T-cell (primary cell): ENCODE results near the gene PBRM1. TPM values are rescaled to one million over a fixed set of nuclear protein-coding genes. Genes with fewer than 3 reads are reported as not detected.

Experiments
- ATAC-seq, 4 experiments: fragments of 200-7000 bp in 3 of 4; fragments of 150-1000 bp in 1 of 4; cut with Tn5 transposase; replicated peaks in 1 of 4; 1 replicate in 3 of 4; 2 replicates in 1 of 4; pipeline ENCODE4 v1.10.0; 2021; ENCODE audit warnings: moderate library complexity in 3 of 4, mild to moderate bottlenecking in 2 of 4, moderate number of reproducible peaks in 1 of 4
- CTCF ChIA-PET, 2 donors: fragments of 300-600 bp; sonication (Branson Sonifier 250); formaldehyde crosslinking; loops; one replicate each; lab custom pipeline; 2022; ENCODE audit warnings: antibody characterized with exemption in 2 of 2; lab: Charles Lee
- POLR2A ChIA-PET, 2 donors: fragments of 300-600 bp; sonication (Branson Sonifier 250); formaldehyde crosslinking; loops; one replicate each; lab custom pipeline; 2022; ENCODE audit warnings: antibody characterized with exemption in 2 of 2; lab: Charles Lee
- DNase-seq, 35 experiments: peaks; one replicate each; pipeline versions ENCODE4 v3.0.0 to v3.0.0-alpha.2; 2013 to 2023
- H3K27ac ChIP-seq: one replicate; pipeline ENCODE4 v1.5.1; 2013; ENCODE audit warnings: low read length
- H3K27me3 ChIP-seq, 2 experiments: replicated peaks in 1 of 2; 1 replicate in 1 of 2; 2 replicates in 1 of 2; pipeline versions ENCODE4 v1.6.1 to v1.7.0; 2013; ENCODE audit warnings: low read length in 1 of 2, mixed read lengths in 1 of 2; ENCODE audit not compliant: control insufficient read depth in 2 of 2, insufficient read depth in 2 of 2; ENCODE audit errors: extremely low read depth in 1 of 2
- H3K36me3 ChIP-seq, 2 donors: 1 replicate in 1 of 2; 2 replicates in 1 of 2; pipeline versions ENCODE4 v1.6.1 to v1.7.0; 2013; ENCODE audit warnings: low read length in 1 of 2; ENCODE audit not compliant: control insufficient read depth in 2 of 2, insufficient read depth in 1 of 2; ENCODE audit errors: extremely low read depth in 1 of 2
- H3K4me1 ChIP-seq, 2 experiments: 1 replicate in 1 of 2; 2 replicates in 1 of 2; pipeline versions ENCODE4 v1.6.1 to v1.7.0; 2013; ENCODE audit warnings: low read length in 2 of 2, mixed read lengths in 1 of 2; ENCODE audit not compliant: insufficient read depth in 2 of 2, control insufficient read depth in 1 of 2; ENCODE audit errors: extremely low read depth in 1 of 2
- H3K4me3 ChIP-seq, 2 donors: 1 replicate in 1 of 2; 2 replicates in 1 of 2; pipeline versions ENCODE4 v1.5.1 to v1.7.0; 2013; ENCODE audit warnings: mild to moderate bottlenecking in 2 of 2, low read length in 1 of 2, moderate library complexity in 1 of 2; ENCODE audit not compliant: control insufficient read depth in 1 of 2; ENCODE audit errors: extremely low read depth in 1 of 2
- H3K9me3 ChIP-seq: 2 replicates; pipeline ENCODE4 v1.7.0; 2013
- H3K27ac Mint-ChIP-seq, 2 donors: one replicate each; pipeline ENCODE4 v1.8.0; 2020 to 2021; ENCODE audit warnings: mild to moderate bottlenecking in 2 of 2, mixed read lengths in 2 of 2
- H3K27me3 Mint-ChIP-seq, 2 donors: one replicate each; pipeline ENCODE4 v1.8.0; 2021 to 2022; ENCODE audit warnings: mixed read lengths in 2 of 2
- H3K36me3 Mint-ChIP-seq: one replicate; pipeline ENCODE4 v1.8.0; 2021; ENCODE audit warnings: mixed read lengths
- H3K4me1 Mint-ChIP-seq, 3 donors: one replicate each; pipeline ENCODE4 v1.8.0; 2020 to 2022; ENCODE audit warnings: mixed read lengths in 3 of 3, mild to moderate bottlenecking in 1 of 3
- H3K4me3 Mint-ChIP-seq, 3 donors: one replicate each; pipeline ENCODE4 v1.8.0; 2020 to 2022; ENCODE audit warnings: mild to moderate bottlenecking in 3 of 3, mixed read lengths in 3 of 3, moderate library complexity in 3 of 3
- H3K9me3 Mint-ChIP-seq, 3 donors: one replicate each; pipeline ENCODE4 v1.8.0; 2020 to 2022; ENCODE audit warnings: mixed read lengths in 3 of 3
- WGBS: methylation state at CpG from one replicate; pipeline ENCODE4 v1.1.5; 2013; ENCODE audit warnings: missing lambda C conversion rate; ENCODE audit not compliant: insufficient coverage; 5-methylcytosine and 5-hydroxymethylcytosine counted together
- total RNA-seq, 35 experiments: library from RNA in 6 of 35; stranded (reverse) in 6 of 35; fragments of 120-200 nt in 1 of 35; gene quantifications; one replicate each; pipeline versions ENCODE4 v1.2.1 to v1.2.4 and lab custom pipeline; 2013 to 2026

The PBRM1 gene
- total RNA-seq, 5 donors from 2014 or later (not counting 1 experiment from before 2014, with no cell fraction given), result 57.4 to 73.3 (median 63.3) TPM

- Mint-ChIP-seq H3K4me3 (no peak overlapping the region), H3K9me3 (no peaks in the 10 kb centered on the region), H3K36me3 (no peaks in the 10 kb centered on the region), H3K27me3 (no peaks in the 10 kb centered on the region), H3K4me1 (no peaks in the 10 kb centered on the region), H3K27ac (no peak overlapping the region)
- CTCF ChIA-PET, result no interaction called here
- Histone ChIP-seq H3K9me3 (no peaks in the 10 kb centered on the region), H3K27ac (no peak overlapping the region), H3K36me3 (no peaks in the 10 kb centered on the region), H3K4me1 (no peaks in the 10 kb centered on the region), H3K4me3 (no peak overlapping the region), H3K27me3 (peaks cover 0 to 3% of the 10 kb centered on the region in 2 experiments)
- POLR2A ChIA-PET, result no interaction called here
- no peak for ATAC-seq
- DNase-seq, result no peak
- 94% methylated on average over 18 of the region's 26 CpGs for WGBS
These were observed 162.1 kb downstream of the PBRM1 start for GRCh38 chr3:52523386-52524257.

- Mint-ChIP-seq H3K36me3 (no peaks in the 10 kb centered on the region), H3K27ac (no peak overlapping the region), H3K9me3 (no peaks in the 10 kb centered on the region), H3K4me1 (no peaks in the 10 kb centered on the region), H3K4me3 (no peak overlapping the region), H3K27me3 (no peaks in the 10 kb centered on the region)
- 78% methylated on average over 10 of the region's 14 CpGs for WGBS
- ChIA-PET CTCF (no interaction called here), POLR2A (no interaction called here)
- Histone ChIP-seq H3K4me1 (no peaks in the 10 kb centered on the region), H3K27me3 (no peaks in the 10 kb centered on the region), H3K27ac (no peak overlapping the region), H3K36me3 (no peaks in the 10 kb centered on the region), H3K4me3 (no peak overlapping the region), H3K9me3 (no peaks in the 10 kb centered on the region)
- no peak for ATAC-seq
- DNase-seq, result no peak
These were observed 163.0 kb downstream of the PBRM1 start for GRCh38 chr3:52522651-52523251.

- H3K36me3 ChIP-seq, result no peaks in the 10 kb centered on the region
- H3K27ac ChIP-seq, result no peak overlapping the region
- H3K4me3 Mint-ChIP-seq, result no peak overlapping the region
- no peaks in the 10 kb centered on the region for H3K4me1 Mint-ChIP-seq
- no peaks in the 10 kb centered on the region for H3K9me3 Mint-ChIP-seq
- DNase-seq (no peak), ATAC-seq (no peak)
- no peaks in the 10 kb centered on the region for H3K27me3 Mint-ChIP-seq
- H3K9me3 ChIP-seq, result no peaks in the 10 kb centered on the region
- no peak overlapping the region for H3K4me3 ChIP-seq
- no peaks in the 10 kb centered on the region for H3K27me3 ChIP-seq
- H3K36me3 Mint-ChIP-seq, result no peaks in the 10 kb centered on the region
- POLR2A ChIA-PET, result no interaction called here
- no peaks in the 10 kb centered on the region for H3K4me1 ChIP-seq
- CTCF ChIA-PET, result no interaction called here
- WGBS, result 92% methylated on average over 24 of the region's 33 CpGs
- H3K27ac Mint-ChIP-seq, result no peak overlapping the region
These were observed 163.6 kb downstream of the PBRM1 start for GRCh38 chr3:52521881-52522650.

GRCh38 chr3:52521488-52521824 lies 164.3 kb downstream of the PBRM1 start:
- Mint-ChIP-seq H3K9me3 (no peaks in the 10 kb centered on the region), H3K27ac (no peak overlapping the region), H3K4me3 (no peak overlapping the region), H3K4me1 (no peaks in the 10 kb centered on the region), H3K27me3 (no peaks in the 10 kb centered on the region), H3K36me3 (no peaks in the 10 kb centered on the region)
- no peaks in the 10 kb centered on the region for H3K4me1 ChIP-seq
- DNase-seq, result no peak
- no peaks in the 10 kb centered on the region for H3K36me3 ChIP-seq
- no peak overlapping the region for H3K27ac ChIP-seq
- 86% methylated on average over 7 of the region's 8 CpGs for WGBS
- ChIA-PET CTCF (no interaction called here), POLR2A (no interaction called here)
- H3K9me3 ChIP-seq, result no peaks in the 10 kb centered on the region
- no peaks in the 10 kb centered on the region for H3K27me3 ChIP-seq
- ATAC-seq, result no peak
- no peak overlapping the region for H3K4me3 ChIP-seq

- no peak overlapping the region for H3K4me3 Mint-ChIP-seq
- CTCF ChIA-PET, result interaction anchor here in 1 of 2 donors (0.6 kb wide), 1 partner anchor 237 kb away, joined by 3 read pairs; no protein-coding TSS in a partner anchor
These were observed 164.8 kb downstream of the PBRM1 start for GRCh38 chr3:52520716-52521487.

More at GRCh38 chr3:52520716-52521487, 164.8 kb downstream of the PBRM1 start:
- Mint-ChIP-seq H3K9me3 (no peaks in the 10 kb centered on the region), H3K27ac (no peak overlapping the region), H3K4me1 (no peaks in the 10 kb centered on the region), H3K36me3 (no peaks in the 10 kb centered on the region), H3K27me3 (no peaks in the 10 kb centered on the region)
- Histone ChIP-seq H3K4me3 (no peak overlapping the region), H3K27ac (no peak overlapping the region), H3K9me3 (no peaks in the 10 kb centered on the region), H3K27me3 (no peaks in the 10 kb centered on the region), H3K36me3 (no peaks in the 10 kb centered on the region), H3K4me1 (no peaks in the 10 kb centered on the region)
- ATAC-seq (no peak), DNase-seq (no peak)
- POLR2A ChIA-PET, result interaction anchor here in 1 of 2 donors (0.7 kb wide), 1 partner anchor 171 kb away, joined by 6 read pairs; no protein-coding TSS in a partner anchor
- 91% methylated on average over 17 of the region's 20 CpGs for WGBS
